GM21723 (cell line): ENCODE results near the gene ITPKA.
"Not testable (repeated sequence)": the region's sequence is repeated elsewhere in the genome, so short reads cannot be mapped to it uniquely, and the experiment has no call there.

ENCODE experiments used
- ATAC-seq: cut with Tn5 transposase; IDR thresholded peaks from one replicate; pipeline ENCODE4 v1.9.1; 2021; ENCODE audit warnings: mild to moderate bottlenecking, moderate library complexity; ENCODE audit not compliant: unreplicated experiment

ITPKA gene

GRCh38 chr15:41493205-41493901, at the start of gene ITPKA:
ITPKA (plus strand) TSS chr15:41493874; CDS start chr15:41493928, 54 bp downstream.
- peak; percentile 72 for ATAC-seq

GRCh38 chr15:41445399-41445798, 48.3 kb upstream of the ITPKA start:
- ATAC-seq = no peak

- ATAC-seq = no peak
Observed at GRCh38 chr15:41462084-41462795, 31.4 kb upstream of the ITPKA start.

GRCh38 chr15:41464889-41465580, 28.6 kb upstream of the ITPKA start:
- no peak for ATAC-seq

- no peak for ATAC-seq
Observed at GRCh38 chr15:41465822-41466421, 27.8 kb upstream of the ITPKA start.

GRCh38 chr15:41466711-41467110, 27.0 kb upstream of the ITPKA start:
- ATAC-seq = no peak

DNA sequence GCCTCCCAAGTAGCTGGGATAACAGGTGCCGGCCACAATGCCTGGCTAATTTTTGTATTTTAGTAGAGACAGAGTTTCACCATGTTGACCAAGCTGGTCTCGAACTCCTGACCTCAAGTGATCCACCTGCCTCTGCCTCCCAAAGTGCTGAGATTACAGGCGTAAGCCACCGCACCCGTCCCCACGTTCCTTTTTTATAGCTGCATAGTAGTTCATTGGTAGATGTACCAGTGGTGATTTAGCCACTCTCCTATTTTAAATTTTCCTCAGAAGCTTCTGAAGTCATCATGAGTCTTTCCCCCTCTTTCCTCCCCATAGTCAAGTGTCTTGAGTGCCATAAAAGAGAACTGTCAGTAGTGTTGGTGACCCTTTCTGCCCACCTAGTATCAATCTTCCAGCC, 24.0 kb upstream of the ITPKA start:
- not testable (repeated sequence) for ATAC-seq

GRCh38 chr15:41473418-41473817, 20.3 kb upstream of the ITPKA start:
- no peak for ATAC-seq

DNA sequence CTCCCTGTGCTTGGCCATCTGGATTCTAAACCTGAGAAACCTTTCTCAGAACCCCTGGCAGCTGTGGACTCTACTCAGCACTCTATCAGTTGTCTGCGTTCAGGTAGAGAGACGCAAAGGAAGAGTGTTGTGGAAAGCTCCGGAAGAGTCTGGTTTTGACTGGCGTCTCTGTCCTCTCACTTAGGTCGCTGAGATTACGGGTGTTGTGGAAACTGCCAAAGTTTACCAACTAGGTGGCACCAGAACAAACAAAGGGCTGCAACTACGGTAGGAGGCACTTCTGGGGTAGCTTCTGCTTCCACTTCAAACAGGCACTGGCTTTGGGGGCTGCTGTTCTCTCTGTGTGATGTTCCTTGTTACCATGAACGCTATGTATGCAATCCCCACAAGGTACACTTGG, 19.2 kb upstream of the ITPKA start:
- no peak for ATAC-seq

DNA sequence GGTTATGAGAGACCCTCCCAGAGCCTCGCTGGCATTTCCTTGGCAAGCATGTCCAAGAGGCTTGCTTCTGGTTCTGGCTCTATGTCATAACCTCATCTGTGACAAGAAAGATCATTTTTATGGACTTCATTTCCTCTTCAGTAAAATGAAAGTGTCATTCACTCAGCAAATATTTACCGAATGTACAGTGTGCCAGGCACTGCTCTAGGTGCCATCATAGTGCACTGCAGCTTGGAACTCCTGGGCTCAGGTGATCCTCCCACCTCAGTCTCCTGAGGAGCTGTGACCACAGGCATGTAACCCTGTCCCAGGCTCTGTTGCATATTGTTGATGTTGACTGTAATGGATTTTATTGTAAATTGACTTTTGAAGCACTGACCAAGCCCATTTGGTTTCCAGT, 18.7 kb upstream of the ITPKA start:
- ATAC-seq = no peak

DNA sequence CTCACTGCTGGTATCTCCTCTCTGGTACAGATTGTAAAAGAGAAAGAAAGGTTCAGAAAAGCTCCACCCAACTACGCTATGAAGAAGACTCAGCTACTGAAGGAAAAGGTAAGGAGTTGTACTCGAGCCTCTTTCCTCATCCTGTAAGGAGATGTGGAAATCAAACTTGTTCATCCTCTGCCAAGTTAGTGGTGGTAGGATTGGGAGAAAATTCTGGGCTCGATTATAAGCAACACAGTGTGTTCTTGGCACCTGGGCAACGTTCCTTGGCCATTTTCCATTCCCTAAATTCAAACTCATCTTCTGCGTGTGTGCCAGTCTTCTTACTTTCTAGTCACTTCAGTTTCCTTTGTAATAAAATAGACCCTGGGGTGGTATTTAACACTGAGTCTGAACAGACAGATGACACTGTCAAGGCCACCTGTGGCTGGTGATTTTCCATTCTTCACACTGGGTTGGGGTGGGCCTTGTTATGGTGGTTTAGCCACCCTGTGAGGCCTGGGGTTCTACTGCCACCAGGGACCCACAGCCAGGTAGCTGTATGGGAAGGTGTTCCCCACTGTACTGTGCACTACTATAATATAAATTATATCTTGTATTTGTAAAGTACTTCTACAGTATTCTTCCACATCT, 17.1 kb upstream of the ITPKA start:
- no peak for ATAC-seq

DNA sequence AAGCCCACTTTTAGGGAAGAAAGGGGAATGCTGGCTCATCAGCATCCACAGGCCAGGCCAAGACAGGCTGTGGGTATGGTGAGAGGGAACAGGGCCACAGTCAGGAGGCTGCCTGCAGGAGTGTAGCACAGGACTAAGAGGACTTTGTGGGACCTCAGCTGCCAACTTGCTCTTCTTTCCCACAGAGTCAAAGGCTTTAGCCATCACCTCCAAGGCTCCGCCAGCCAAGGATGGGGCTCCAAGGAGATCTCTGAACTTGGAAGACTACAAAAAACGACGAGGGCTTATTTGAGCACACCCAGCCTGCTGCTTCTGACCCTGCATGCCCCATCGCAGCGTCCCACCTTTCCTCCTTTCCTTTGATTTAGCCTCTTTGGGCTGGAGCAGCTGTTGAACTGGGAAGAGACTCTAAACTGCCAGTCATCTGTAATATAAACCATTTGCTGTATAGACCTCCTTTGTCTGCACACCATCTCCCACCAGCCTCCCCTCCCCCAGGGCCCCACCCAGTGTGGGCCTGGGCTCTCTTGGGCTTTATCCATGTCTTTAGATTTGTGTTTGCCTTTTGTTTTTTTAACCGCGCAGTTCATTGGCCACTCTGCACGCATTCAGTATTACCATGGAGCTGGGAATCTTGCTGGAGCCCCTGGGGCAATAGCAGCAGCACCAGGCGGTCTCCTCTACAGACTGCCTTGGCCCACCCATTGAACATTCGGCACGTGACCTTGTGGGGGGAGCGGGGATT, 13.1 kb upstream of the ITPKA start:
- ATAC-seq = no peak

GRCh38 chr15:41482110-41482877, 11.4 kb upstream of the ITPKA start:
- no peak for ATAC-seq

DNA sequence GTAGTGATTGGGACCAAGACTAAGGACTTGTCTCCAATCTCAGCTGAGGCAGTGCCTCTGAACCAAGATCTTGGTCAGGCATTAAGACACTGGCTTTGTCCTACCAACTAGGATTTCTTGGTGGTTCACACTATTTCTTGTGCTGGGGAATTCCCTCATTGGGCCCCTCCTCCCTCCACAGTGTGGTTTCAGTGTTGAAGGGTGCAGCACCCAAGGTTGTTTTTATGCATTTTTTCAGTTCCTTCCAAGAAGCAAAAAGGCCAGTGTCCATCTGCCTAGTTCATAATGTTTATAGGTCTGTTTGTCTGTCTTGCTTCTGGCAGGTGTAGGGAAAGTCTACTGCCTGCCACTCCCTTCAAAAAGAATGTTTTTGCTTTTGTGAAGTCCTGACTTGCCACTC, 10.6 kb upstream of the ITPKA start:
- ATAC-seq = peak; percentile 74

DNA sequence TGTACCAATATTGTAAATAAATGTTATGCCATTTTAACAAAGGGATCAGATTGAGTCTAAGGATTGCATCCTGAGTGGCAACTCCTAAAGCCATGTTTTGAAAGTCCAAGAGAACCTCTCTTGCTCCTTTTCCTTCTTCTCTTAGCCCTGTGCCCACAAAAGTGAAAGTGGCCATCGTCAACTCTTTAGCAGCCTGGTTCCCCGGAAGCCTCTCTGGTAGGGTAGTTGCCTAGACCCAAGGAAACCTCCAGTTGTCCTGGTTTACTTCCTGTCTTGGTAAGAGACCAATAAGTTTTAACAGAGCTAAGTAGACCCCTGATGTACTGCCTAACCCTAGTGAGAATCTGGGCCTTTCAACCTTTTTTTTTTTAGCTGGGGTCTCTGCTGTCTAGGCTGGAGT, 10.2 kb upstream of the ITPKA start:
- peak; percentile 12 for ATAC-seq

DNA sequence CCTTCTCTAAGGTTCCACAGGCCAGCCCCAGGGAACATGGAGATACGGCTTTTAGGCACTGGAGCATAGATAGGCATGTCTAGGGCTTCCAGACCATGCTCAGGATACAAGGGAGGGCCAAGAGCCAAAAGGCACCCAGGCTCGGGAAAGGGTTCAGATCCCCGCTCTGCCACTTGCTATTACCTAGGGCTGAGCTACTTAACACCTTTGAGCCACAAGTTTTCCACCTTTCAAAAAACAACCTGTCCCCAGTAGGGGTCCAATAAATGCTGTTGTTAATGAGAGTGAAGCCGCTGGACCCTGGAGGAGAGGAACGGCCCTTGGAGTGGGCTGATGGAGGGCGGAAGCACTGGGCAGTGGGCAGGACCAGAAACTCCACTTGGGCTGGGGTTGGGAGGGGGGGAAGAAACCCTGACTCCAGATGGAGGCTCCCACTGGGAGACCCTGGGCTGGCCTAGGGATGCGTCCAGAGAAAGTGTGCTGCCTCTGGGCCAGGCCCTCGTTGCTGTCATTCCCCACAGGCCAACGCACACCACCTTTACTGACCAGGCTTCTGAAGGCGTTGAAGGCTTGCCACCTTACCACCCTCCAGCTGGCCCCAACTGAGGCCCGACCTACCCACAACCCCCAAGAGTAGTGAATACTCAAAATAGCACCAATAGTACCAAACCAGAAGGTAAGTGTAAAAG, 8.6 kb upstream of the ITPKA start:
- no peak for ATAC-seq

DNA sequence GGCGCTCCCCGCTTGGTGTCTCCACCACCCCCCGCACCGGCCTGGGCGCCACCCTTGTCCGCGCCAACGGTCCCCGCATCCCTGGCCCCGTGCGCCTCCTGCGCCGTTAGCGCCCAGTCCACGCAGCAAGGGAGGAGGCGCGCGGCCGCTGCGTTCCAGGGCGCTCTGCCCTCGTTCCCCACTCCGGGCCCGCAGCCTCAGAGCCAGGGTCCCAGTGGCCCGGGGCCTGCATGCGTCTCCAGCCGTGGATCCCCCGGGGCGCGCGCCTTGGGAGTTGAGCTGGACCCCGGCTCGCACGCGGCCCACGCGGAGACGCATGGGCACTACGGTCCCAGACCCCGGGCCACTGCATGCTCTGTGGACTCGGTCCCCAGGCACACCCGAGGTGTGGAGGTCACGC, 7.4 kb upstream of the ITPKA start:
- ATAC-seq = no peak

- no peak for ATAC-seq
Observed at GRCh38 chr15:41487381-41487780, 6.3 kb upstream of the ITPKA start.

DNA sequence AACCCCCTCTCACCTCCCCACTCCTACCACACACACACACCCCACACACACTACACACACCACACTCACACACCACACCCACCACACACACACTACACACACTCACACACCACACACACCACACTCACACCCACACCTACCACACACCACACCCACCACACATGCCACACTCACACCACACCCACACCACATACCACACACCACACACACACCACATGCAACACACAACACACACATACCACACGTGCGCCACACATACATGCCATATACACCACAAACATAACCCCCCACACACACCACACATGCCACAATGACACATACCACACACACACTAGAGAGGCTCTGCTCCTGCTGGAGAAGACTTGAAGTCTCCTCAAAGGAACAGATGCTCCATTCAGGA, 5.9 kb upstream of the ITPKA start:
- no peak for ATAC-seq
